Endothelial cell of umbilical vein (primary cell): ENCODE measurements around the gene RYR1. TPM values are rescaled to one million over a fixed set of nuclear protein-coding genes. Genes with fewer than 3 reads are reported as not detected.

Source experiments
- BruUV-seq: library from RNA; stranded (reverse); fragments of 400-500 nt; replicated peaks from 2 replicates; lab custom pipeline; 2021; lab: Mats Ljungman, UMichigan
- CTCF ChIA-PET: fragments of 300-600, 350-600 bp; sonication (Branson Sonifier 250); formaldehyde crosslinking; loops from one replicate; lab custom pipeline; 2021; ENCODE audit warnings: antibody characterized with exemption, inconsistent platforms; lab: Charles Lee
- POLR2A ChIA-PET: fragments of 300-600, 350-600 bp; sonication (Branson Sonifier 250); formaldehyde crosslinking; loops from one replicate; lab custom pipeline; 2021; ENCODE audit warnings: antibody characterized with exemption, inconsistent platforms; lab: Charles Lee
- DNase-seq: peaks from one replicate; pipeline ENCODE4 v3.0.0-alpha.2; 2011; ENCODE audit warnings: low read depth, low spot score
- FAIRE-seq: peaks from 2 replicates; lab custom pipeline; 2011; peaks lifted over from hg19 to GRCh38; lab: Jason Lieb, UNC
- H2AFZ ChIP-seq: 2 replicates; pipeline ENCODE4 v1.6.0; 2012; ENCODE audit warnings: low read depth, low read length, control low read depth, inconsistent platforms
- H3K27ac ChIP-seq: 2 replicates; pipeline ENCODE4 v1.5.1; 2011; ENCODE audit warnings: low read depth, mild to moderate bottlenecking, control low read depth, low read length, moderate library complexity; ENCODE audit not compliant: insufficient read depth
- H3K27me3 ChIP-seq, 2 experiments: 2 replicates each; pipeline versions ENCODE4 v1.6.0 to v1.6.1; 2011; ENCODE audit warnings: low read length in 2 of 2, mixed read lengths in 1 of 2; ENCODE audit not compliant: control insufficient read depth in 2 of 2, insufficient read depth in 2 of 2
- H3K36me3 ChIP-seq, 2 experiments: 2 replicates in 1 of 2; 3 replicates in 1 of 2; pipeline ENCODE4 v1.5.1; 2011; ENCODE audit warnings: low read length in 2 of 2, mild to moderate bottlenecking in 1 of 2, moderate library complexity in 1 of 2; ENCODE audit not compliant: control insufficient read depth in 2 of 2, insufficient read depth in 2 of 2; ENCODE audit errors: extremely low read depth in 1 of 2
- H3K4me1 ChIP-seq: 3 replicates; pipeline ENCODE4 v1.5.1; 2011; ENCODE audit warnings: mild to moderate bottlenecking, low read length; ENCODE audit not compliant: control insufficient read depth, insufficient read depth; ENCODE audit errors: extremely low read depth
- H3K4me2 ChIP-seq: 2 replicates; pipeline ENCODE4 v1.6.1; 2011; ENCODE audit warnings: low read length, control low read depth, mixed read lengths; ENCODE audit not compliant: insufficient read depth
- H3K4me3 ChIP-seq, 3 experiments: fragments of 200-600 bp in 1 of 3; sonication (generic), shearing (Covaris generic) in 1 of 3; replicated peaks in 1 of 3; 2 replicates each; pipeline ENCODE4 v1.5.1; 2011 to 2016; ENCODE audit warnings: control low read depth in 3 of 3, low read length in 3 of 3, mild to moderate bottlenecking in 2 of 3, inconsistent platforms in 1 of 3, low read depth in 1 of 3, moderate library complexity in 1 of 3; ENCODE audit not compliant: insufficient read depth in 1 of 3
- H3K79me2 ChIP-seq: 2 replicates; pipeline ENCODE4 v1.6.0; 2012; ENCODE audit warnings: low read length, inconsistent platforms; ENCODE audit not compliant: control insufficient read depth, insufficient read depth
- H3K9ac ChIP-seq: replicated peaks from 2 replicates; pipeline ENCODE3; 2011; ENCODE audit warnings: low read length, control low read depth; ENCODE audit not compliant: insufficient read depth; ENCODE audit errors: extremely low read depth
- H3K9me1 ChIP-seq: replicated peaks from 3 replicates; pipeline ENCODE4 v1.6.0; 2011; ENCODE audit warnings: mild to moderate bottlenecking, low read length; ENCODE audit not compliant: control insufficient read depth, insufficient read depth; ENCODE audit errors: extremely low read depth
- H3K9me3 ChIP-seq: replicated peaks from 2 replicates; pipeline ENCODE4 v1.5.1; 2012; ENCODE audit warnings: low read length, inconsistent platforms; ENCODE audit not compliant: control insufficient read depth, insufficient read depth
- H4K20me1 ChIP-seq: replicated peaks from 2 replicates; pipeline ENCODE3; 2011; ENCODE audit warnings: mild to moderate bottlenecking, low read length; ENCODE audit not compliant: control insufficient read depth, insufficient read depth; ENCODE audit errors: extremely low read depth
- EZH2 ChIP-seq: IDR thresholded peaks from 2 replicates; pipeline ENCODE4 v1.6.1; 2012; ENCODE audit warnings: borderline replicate concordance, low read depth, mild to moderate bottlenecking, moderate library complexity, low read length, inconsistent platforms; ENCODE audit not compliant: severe bottlenecking
- FOS ChIP-seq: IDR thresholded peaks from 2 replicates; pipeline ENCODE4 v1.6.1; 2011; ENCODE audit warnings: mild to moderate bottlenecking, low read length, moderate library complexity, borderline replicate concordance; ENCODE audit not compliant: insufficient read depth
- GATA2 ChIP-seq: IDR thresholded peaks from 2 replicates; pipeline ENCODE4 v1.7.0; 2011; ENCODE audit warnings: low read depth, mild to moderate bottlenecking, moderate library complexity, mixed read lengths, low read length; ENCODE audit not compliant: insufficient read length, insufficient read depth
- JUN ChIP-seq: IDR thresholded peaks from 2 replicates; pipeline ENCODE4 v1.6.1; 2011; ENCODE audit warnings: borderline replicate concordance, low read depth; ENCODE audit not compliant: insufficient read length, insufficient read depth
- MYC ChIP-seq: IDR thresholded peaks from one replicate; pipeline ENCODE4 v1.6.1; 2011; ENCODE audit warnings: mild to moderate bottlenecking, low read depth, low read length
- POLR2A ChIP-seq: IDR thresholded peaks from 2 replicates; pipeline ENCODE4 v1.6.1; 2012; ENCODE audit warnings: low read depth, mild to moderate bottlenecking, control low read depth, low read length
- POLR2AphosphoS5 ChIP-seq: IDR thresholded peaks from 2 replicates; pipeline ENCODE4 v1.6.1; 2012; ENCODE audit warnings: low read depth, mild to moderate bottlenecking, control low read depth, low read length, moderate library complexity; ENCODE audit not compliant: insufficient read depth
- dilution Hi-C: fragments of 300-500 bp; cut with MboI; formaldehyde crosslinking; loops from one replicate; pipeline ENCODE4 v1.15.0; 2019; ENCODE audit warnings: low sequenced_read_pairs; ENCODE audit not compliant: extremely low pct_ligation_motif_present
- intact Hi-C: fragments of 100-400 bp; cut with micrococcal nuclease; formaldehyde crosslinking; loops from one replicate; pipeline ENCODE4 v1.10.0; 2022
- polyA plus RNA-seq, 4 experiments: library from polyadenylated mRNA; depleted of rRNA in 3 of 4; stranded (reverse) in 3 of 4; unstranded in 1 of 4; fragments of >200 nt; gene quantifications; 2 replicates each; pipeline versions ENCODE4 v1.2.1 to v1.2.3, GENCODE V29; 2011 to 2012; ENCODE audit warnings: missing spikeins in 1 of 4
- total RNA-seq: library from RNA; stranded (reverse); gene quantifications from 2 replicates; pipeline ENCODE4 v1.2.3, GENCODE V29; 2021
- TF ChIP-seq, protein P1 (sequence below), 2 donors: IDR thresholded peaks; 1 replicate in 1 of 2; 2 replicates in 1 of 2; pipeline ENCODE4 v1.5.1; 2011; ENCODE audit warnings: low read length in 2 of 2, mild to moderate bottlenecking in 2 of 2, moderate library complexity in 2 of 2, control low read depth in 1 of 2, inconsistent platforms in 1 of 2, low read depth in 1 of 2; ENCODE audit not compliant: insufficient read depth in 1 of 2; ENCODE audit errors: extremely low read depth in 1 of 2
- TF ChIP-seq, protein P2 (sequence below): IDR thresholded peaks from 2 replicates; pipeline ENCODE4 v1.6.1; 2011; ENCODE audit not compliant: insufficient read depth, insufficient read length

The RYR1 gene
- total and polyA plus RNA-seq, 2 donors (not counting 3 experiments of a cell fraction or from before 2014, with no cell fraction given), result under 0.01 to 0.02 TPM

DNA sequence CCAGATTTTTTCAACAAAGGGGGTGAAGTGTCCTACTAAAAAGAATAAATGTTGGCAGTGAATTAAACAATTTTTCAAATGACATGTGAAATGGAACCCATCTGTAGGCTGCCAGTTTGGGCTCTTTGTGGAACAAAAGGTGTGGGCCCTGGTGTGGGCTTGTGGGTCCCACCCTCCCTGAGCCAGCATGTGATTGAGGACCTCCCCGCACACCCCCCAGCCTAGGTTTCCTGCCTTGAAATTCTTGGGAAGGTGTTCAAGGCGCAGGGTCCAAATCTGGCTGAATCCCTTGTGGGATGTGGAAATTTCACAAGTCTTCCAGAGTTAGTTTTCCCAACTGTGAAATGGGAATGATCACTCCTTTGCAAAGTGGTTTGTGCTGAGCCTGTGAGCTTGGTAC is 49.7 kb upstream of the RYR1 start:
- Histone ChIP-seq H3K9me1 (no peaks in the 10 kb centered on the region), H3K9ac (no peak overlapping the region), H3K4me1 (peaks cover 3% of the 10 kb centered on the region), H3K36me3 (peaks cover 12 to 35% of the 10 kb centered on the region in 2 experiments), H4K20me1 (no peaks in the 10 kb centered on the region), H3K4me2 (no peak overlapping the region), H3K79me2 (peaks cover under 1% of the 10 kb centered on the region), H3K27me3 (no peaks in the 10 kb centered on the region), H3K4me3 (no peak overlapping the region), H2AFZ (no peak overlapping the region), H3K27ac (no peak overlapping the region), H3K9me3 (no peaks in the 10 kb centered on the region)
- intact Hi-C loops (no loop called here), dilution Hi-C loops (no loop called here)
- FAIRE-seq, result no peak
- ChIA-PET POLR2A (no interaction called here), CTCF (interaction anchor here (1.0 to 2.5 kb wide), 6 partner anchors 8 to 481 kb away, joined by 4 to 21 read pairs (median 7); partner anchors contain the start of genes FAM98C and PSMD8)
- no peak for DNase-seq
- BruUV-seq, result no TSS peak
- TF ChIP-seq POLR2AphosphoS5 (no peak), MYC (no peak), FOS (no peak), JUN (no peak), EZH2 (no peak), GATA2 (no peak), POLR2A (no peak)
- TF ChIP-seq, protein P1, sequence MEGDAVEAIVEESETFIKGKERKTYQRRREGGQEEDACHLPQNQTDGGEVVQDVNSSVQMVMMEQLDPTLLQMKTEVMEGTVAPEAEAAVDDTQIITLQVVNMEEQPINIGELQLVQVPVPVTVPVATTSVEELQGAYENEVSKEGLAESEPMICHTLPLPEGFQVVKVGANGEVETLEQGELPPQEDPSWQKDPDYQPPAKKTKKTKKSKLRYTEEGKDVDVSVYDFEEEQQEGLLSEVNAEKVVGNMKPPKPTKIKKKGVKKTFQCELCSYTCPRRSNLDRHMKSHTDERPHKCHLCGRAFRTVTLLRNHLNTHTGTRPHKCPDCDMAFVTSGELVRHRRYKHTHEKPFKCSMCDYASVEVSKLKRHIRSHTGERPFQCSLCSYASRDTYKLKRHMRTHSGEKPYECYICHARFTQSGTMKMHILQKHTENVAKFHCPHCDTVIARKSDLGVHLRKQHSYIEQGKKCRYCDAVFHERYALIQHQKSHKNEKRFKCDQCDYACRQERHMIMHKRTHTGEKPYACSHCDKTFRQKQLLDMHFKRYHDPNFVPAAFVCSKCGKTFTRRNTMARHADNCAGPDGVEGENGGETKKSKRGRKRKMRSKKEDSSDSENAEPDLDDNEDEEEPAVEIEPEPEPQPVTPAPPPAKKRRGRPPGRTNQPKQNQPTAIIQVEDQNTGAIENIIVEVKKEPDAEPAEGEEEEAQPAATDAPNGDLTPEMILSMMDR (IDR thresholded peaks at IDR 0.05; ENCODE audit: extremely low read depth in 1 of 2, insufficient read depth in 1 of 2, low read depth in 1 of 2, low read length in 2 of 2), result no peak
- TF ChIP-seq, protein P2, sequence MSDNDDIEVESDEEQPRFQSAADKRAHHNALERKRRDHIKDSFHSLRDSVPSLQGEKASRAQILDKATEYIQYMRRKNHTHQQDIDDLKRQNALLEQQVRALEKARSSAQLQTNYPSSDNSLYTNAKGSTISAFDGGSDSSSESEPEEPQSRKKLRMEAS, result no peak
